ENCODE measurements around the gene NUMBL. TPM values are rescaled to one million over a fixed set of nuclear protein-coding genes. Genes with fewer than 3 reads are reported as not detected.
A peak's percentile ranks its signal among the peaks of the same experiment; 100 is the strongest.

NUMBL gene
- total RNA-seq, 4 donors from 2014 or later, result 35.8 to 60.6 (median 49.1) TPM

DNA sequence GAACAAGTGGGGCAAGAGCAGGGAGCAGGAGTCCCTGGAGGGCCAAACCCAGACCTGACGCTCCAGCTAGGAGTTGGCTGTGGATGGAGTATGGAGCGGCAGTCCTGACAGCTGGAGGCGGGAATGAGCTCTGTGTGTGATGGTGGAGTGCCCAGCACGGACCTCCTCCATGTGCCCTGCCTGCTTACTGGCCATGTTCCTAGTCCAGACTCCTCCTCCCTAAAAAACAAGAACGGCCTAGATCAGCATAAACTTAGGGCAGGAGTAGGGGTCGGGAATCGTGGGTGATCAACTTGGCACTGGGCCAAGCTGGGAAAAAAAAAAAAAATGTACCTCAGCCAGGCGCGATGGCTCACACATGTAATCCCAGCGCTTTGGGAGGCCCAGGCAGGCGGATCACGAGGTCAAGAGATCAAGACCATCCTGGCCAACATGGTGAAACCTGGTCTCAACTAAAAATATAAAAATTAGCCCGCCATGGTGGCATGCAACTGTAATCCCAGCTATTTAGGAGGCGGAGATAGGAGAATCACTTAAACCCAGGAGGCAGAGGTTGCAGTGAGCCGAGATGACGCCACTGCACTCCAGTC, 59.8 kb downstream of the NUMBL start:
- WGBS, 2 donors (ENCODE audit: low coverage in 1 of 2), result 78 to 100% methylated on average over 2 to 9 of the region's 16 CpGs
- TF ChIP-seq POLR2A (IDR thresholded peaks at IDR 0.05) (no peak), CTCF (IDR thresholded peaks at IDR 0.05) (no peak), POLR2AphosphoS5 (IDR thresholded peaks at IDR 0.05) (no peak), EP300 (IDR thresholded peaks at IDR 0.05) (no peak)
- peaks cover 0 to 13% (median 7%) of the 10 kb centered on the region in 3 donors for H3K4me1 ChIP-seq
- H3K27ac ChIP-seq, result peak overlapping the region in 2 of 4 donors; percentile 19 to 24
- H3K27me3 ChIP-seq, result no peaks in the 10 kb centered on the region
- ATAC-seq, result no peak
- no peaks in the 10 kb centered on the region for H3K9me3 ChIP-seq
- peaks cover 0 to 47% of the 10 kb centered on the region in 2 donors for H3K36me3 ChIP-seq
- H3K4me3 ChIP-seq, result no peak overlapping the region

DNA sequence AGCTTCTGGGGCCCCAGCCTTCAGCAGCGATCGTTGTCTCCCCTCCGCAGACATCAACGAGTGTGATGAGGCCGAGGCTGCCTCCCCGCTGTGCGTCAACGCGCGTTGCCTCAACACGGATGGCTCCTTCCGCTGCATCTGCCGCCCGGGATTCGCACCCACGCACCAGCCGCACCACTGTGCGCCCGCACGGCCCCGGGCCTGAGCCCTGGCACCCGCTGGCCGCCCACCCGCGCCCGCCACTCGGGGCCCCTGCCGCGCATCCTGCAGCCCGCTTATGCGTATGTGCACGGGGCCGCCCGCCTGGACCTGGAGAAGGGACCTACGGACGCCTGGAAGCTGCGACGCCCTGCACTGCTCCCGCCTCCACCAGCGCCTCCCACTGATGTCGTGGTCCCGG, 61.1 kb downstream of the NUMBL start:
- WGBS, 2 donors (ENCODE audit: low coverage in 1 of 2), result 95% methylated on average over 21 of the region's 42 CpGs; no CpG with 5 or more reads in 1 of the 2 donors
- peaks cover 0 to 8% (median 6%) of the 10 kb centered on the region in 3 donors for H3K4me1 ChIP-seq
- H3K36me3 ChIP-seq, result peaks cover 0 to 59% of the 10 kb centered on the region in 2 donors
- no peak overlapping the region for H3K27ac ChIP-seq
- ATAC-seq, result no peak
- H3K27me3 ChIP-seq, result no peaks in the 10 kb centered on the region
- no peak overlapping the region for H3K4me3 ChIP-seq
- TF ChIP-seq CTCF (IDR thresholded peaks at IDR 0.05) (no peak), EP300 (IDR thresholded peaks at IDR 0.05) (no peak), POLR2A (IDR thresholded peaks at IDR 0.05) (no peak), POLR2AphosphoS5 (IDR thresholded peaks at IDR 0.05) (no peak)
- no peaks in the 10 kb centered on the region for H3K9me3 ChIP-seq

DNA sequence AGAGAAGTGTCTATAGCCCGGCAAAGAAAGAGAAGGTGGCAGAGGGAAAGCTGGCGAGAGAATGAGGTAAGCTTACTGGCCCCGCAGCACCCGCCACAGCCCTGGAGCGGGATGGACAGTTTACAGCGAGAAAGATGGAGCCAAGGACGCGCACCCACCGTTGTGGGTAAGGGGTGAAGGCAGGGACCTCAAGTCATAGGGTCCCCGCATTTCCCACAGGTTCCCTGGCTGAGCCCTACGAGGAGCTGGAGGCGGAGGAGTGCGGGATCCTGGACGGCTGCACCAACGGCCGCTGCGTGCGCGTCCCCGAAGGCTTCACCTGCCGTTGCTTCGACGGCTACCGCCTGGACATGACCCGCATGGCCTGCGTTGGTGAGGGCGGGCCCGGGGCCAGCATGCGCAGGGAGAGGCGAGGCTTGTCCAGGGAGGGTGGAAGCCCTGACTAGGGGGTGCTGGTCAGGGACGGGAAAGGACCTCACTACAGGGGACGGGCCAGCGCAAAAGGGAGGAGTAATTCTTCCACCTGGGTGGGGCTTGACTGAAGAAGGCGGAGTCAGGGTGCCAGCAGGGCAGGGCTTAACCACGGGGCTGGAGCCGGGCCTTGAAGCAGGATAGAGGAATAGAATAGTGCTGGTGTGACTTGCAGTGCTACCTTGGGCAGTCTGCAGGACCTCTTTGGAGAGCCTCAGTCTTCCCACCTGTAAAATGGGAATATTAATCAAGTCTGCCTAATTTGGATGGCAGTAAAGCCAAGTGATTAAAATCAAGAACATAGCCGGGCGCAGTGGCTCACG, 62.8 kb downstream of the NUMBL start:
- peaks cover 0 to 74% of the 10 kb centered on the region in 2 donors for H3K36me3 ChIP-seq
- H3K9me3 ChIP-seq, result no peaks in the 10 kb centered on the region
- WGBS, 2 donors (ENCODE audit: low coverage in 1 of 2), result 83 to 90% methylated on average over 2 to 11 of the region's 39 CpGs

DNA sequence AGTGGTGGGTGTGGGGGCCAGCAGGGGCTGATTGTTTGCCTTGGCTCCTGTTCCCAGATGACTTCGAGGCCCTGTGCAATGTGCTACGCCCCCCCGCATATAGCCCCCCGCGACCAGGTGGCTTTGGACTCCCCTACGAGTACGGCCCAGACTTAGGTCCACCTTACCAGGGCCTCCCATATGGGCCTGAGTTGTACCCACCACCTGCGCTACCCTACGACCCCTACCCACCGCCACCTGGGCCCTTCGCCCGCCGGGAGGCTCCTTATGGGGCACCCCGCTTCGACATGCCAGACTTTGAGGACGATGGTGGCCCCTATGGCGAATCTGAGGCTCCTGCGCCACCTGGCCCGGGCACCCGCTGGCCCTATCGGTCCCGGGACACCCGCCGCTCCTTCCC, 63.5 kb downstream of the NUMBL start:
- no peak for ATAC-seq
- Histone ChIP-seq H3K27me3 (no peaks in the 10 kb centered on the region), H3K4me1 (peaks cover 0 to 13% (median 0%) of the 10 kb centered on the region in 3 donors), H3K36me3 (peaks cover 0 to 81% of the 10 kb centered on the region in 2 donors), H3K4me3 (no peak overlapping the region), H3K9me3 (no peaks in the 10 kb centered on the region), H3K27ac (no peak overlapping the region)
- no CpG with 5 or more reads among the region's 24 CpGs for WGBS, 2 donors (ENCODE audit: low coverage in 1 of 2)
- no peak for TF ChIP-seq POLR2A (IDR thresholded peaks at IDR 0.05)
- no peak for TF ChIP-seq EP300 (IDR thresholded peaks at IDR 0.05)
- no peak for TF ChIP-seq POLR2AphosphoS5 (IDR thresholded peaks at IDR 0.05)
- TF ChIP-seq CTCF (IDR thresholded peaks at IDR 0.05), result no peak

More for the DNA sequence above, 62.8 kb downstream of the NUMBL start:
- Histone ChIP-seq H3K4me1 (peaks cover 0 to 7% (median 0%) of the 10 kb centered on the region in 3 donors), H3K4me3 (no peak overlapping the region), H3K27ac (no peak overlapping the region), H3K27me3 (no peaks in the 10 kb centered on the region)
- no peak for TF ChIP-seq POLR2AphosphoS5 (IDR thresholded peaks at IDR 0.05)
- no peak for TF ChIP-seq EP300 (IDR thresholded peaks at IDR 0.05)
- TF ChIP-seq CTCF (IDR thresholded peaks at IDR 0.05), result no peak
- no peak for TF ChIP-seq POLR2A (IDR thresholded peaks at IDR 0.05)
- ATAC-seq, result no peak

Measured in gastroesophageal sphincter (tissue), 4 donors.